GM11168 (cell line): ENCODE data around the gene PTPRE.

Experiments
- in situ Hi-C: fragments of 300-500 bp; cut with MboI; formaldehyde crosslinking; loops from one replicate; pipeline ENCODE4 v1.12.0; 2022; ENCODE audit warnings: low sequenced_read_pairs; ENCODE audit not compliant: unreplicated experiment

The PTPRE gene

GRCh38 chr10:127996586-127996985 is 89.7 kb downstream of the PTPRE start:
- in situ Hi-C loops = no loop called here

- in situ Hi-C loops = no loop called here
Observed at GRCh38 chr10:127997271-127997670, 90.4 kb downstream of the PTPRE start.

GRCh38 chr10:127997937-127998336 is 91.0 kb downstream of the PTPRE start:
- in situ Hi-C loops = no loop called here

GRCh38 chr10:127998501-127999144 is 91.7 kb downstream of the PTPRE start:
- in situ Hi-C loops = no loop called here

GRCh38 chr10:127999297-128000129 is 92.6 kb downstream of the PTPRE start:
- in situ Hi-C loops = no loop called here

- in situ Hi-C loops = no loop called here
Observed at GRCh38 chr10:128000471-128001362, 93.8 kb downstream of the PTPRE start.

GRCh38 chr10:128001363-128001745 is 94.5 kb downstream of the PTPRE start:
- in situ Hi-C loops = no loop called here

- in situ Hi-C loops = no loop called here
Observed at GRCh38 chr10:128001849-128002248, 94.9 kb downstream of the PTPRE start.

GRCh38 chr10:128003521-128003920 is 96.6 kb downstream of the PTPRE start:
- in situ Hi-C loops = no loop called here

- in situ Hi-C loops = no loop called here
Observed at GRCh38 chr10:128005858-128006257, 99.0 kb downstream of the PTPRE start.

GRCh38 chr10:128007056-128007455 is 100.2 kb downstream of the PTPRE start:
- in situ Hi-C loops = no loop called here

GRCh38 chr10:128007971-128008370 is 101.1 kb downstream of the PTPRE start:
- in situ Hi-C loops = no loop called here

GRCh38 chr10:128008521-128009250 is 101.8 kb downstream of the PTPRE start:
- in situ Hi-C loops = no loop called here

- in situ Hi-C loops = loop anchor here (10.0 kb wide), 1 partner anchor 285 kb away; no protein-coding TSS in a partner anchor
Observed at GRCh38 chr10:128009372-128010126, 102.6 kb downstream of the PTPRE start.

- in situ Hi-C loops = loop anchor here (10.0 kb wide), 1 partner anchor 287 kb away; no protein-coding TSS in a partner anchor
Observed at GRCh38 chr10:128011059-128011979, 104.4 kb downstream of the PTPRE start.

GRCh38 chr10:128013626-128014025 is 106.7 kb downstream of the PTPRE start:
- in situ Hi-C loops = loop anchor here (10.0 kb wide), 1 partner anchor 289 kb away; no protein-coding TSS in a partner anchor

GRCh38 chr10:128014236-128014635 is 107.3 kb downstream of the PTPRE start:
- in situ Hi-C loops = loop anchor here (10.0 kb wide), 1 partner anchor 289 kb away; no protein-coding TSS in a partner anchor
